K562 (cell line): ENCODE measurements around the gene RAB27B.

Experiments
- DIDO1 ChIP-seq: fragments of 450-650 bp; IDR thresholded peaks from 2 replicates; pipeline ENCODE4 v1.6.1; 2016; ENCODE audit warnings: low read depth, missing biosample characterization, missing genetic modification characterization
- ETV6 ChIP-seq, 3 experiments: fragments of 150-350 bp in 1 of 3; sonication (generic) in 1 of 3; formaldehyde crosslinking in 1 of 3; IDR thresholded peaks; 2 replicates each; pipeline versions ENCODE4 v1.6.1 to v1.8.0; 2014 to 2022; ENCODE audit warnings: borderline replicate concordance in 2 of 3, low read depth in 2 of 3, antibody characterized with exemption in 1 of 3, low read length in 1 of 3, mild to moderate bottlenecking in 1 of 3, missing genetic modification reagents in 1 of 3
- JUND ChIP-seq, 2 experiments: IDR thresholded peaks; 2 replicates in 1 of 2; 3 replicates in 1 of 2; pipeline ENCODE4 v1.6.1; 2011; ENCODE audit warnings: borderline replicate concordance in 2 of 2, low read depth in 2 of 2, low read length in 2 of 2, improper control_type of control experiment in 1 of 2, missing biosample characterization in 1 of 2, missing genetic modification characterization in 1 of 2, missing genetic modification reagents in 1 of 2
- RAD51 ChIP-seq: fragments of 450-650 bp; IDR thresholded peaks from 2 replicates; pipeline ENCODE4 v1.7.1; 2016; ENCODE audit warnings: low read depth, mild to moderate bottlenecking, borderline replicate concordance
- SREBF1 ChIP-seq: fragments of 150-350 bp; IDR thresholded peaks from 2 replicates; pipeline ENCODE4 v1.6.1; 2014; ENCODE audit warnings: antibody characterized with exemption, low read depth, low read length, borderline replicate concordance

DNA sequence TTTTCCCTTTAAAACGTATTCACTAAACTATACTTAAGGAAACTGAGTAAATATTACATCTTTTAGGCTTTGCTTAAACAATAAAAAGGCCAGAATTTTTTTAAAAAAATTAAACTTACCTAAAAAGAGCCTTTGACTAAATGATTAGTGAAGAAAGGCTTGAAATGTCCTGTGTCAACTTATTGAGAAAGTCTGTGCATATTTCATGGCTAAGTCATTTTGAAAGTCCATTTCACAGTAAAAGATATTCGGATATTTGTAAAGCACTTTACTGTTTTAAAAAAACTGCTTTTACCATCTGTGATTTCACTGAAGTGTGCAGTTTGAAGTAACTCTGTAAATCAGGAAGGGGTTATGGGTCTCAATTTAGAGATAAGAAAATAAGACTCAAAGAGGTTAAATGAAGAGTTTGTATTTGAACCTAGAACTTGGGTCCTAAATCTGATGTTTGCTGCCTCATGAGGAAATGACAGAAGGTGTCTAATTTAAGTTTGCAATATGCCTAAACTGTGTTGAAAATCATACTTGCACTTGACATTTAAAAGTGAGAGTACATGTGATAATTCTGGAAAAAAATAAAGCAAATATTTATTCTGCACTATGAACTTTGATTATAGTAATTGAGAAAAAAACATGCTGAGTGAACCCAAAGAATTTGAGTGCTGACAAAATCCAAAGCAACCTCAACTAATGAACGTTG, 50.5 kb downstream of the RAB27B start:
- no peak for TF ChIP-seq RAD51
- TF ChIP-seq ETV6 (IDR thresholded peaks at IDR 0.05; ENCODE audit: borderline replicate concordance in 1 of 2, low read depth in 2 of 2, low read length in 1 of 2), result no peak
- no peak for TF ChIP-seq ETV6 (CRISPR knock-in tag; IDR thresholded peaks at IDR 0.05; ENCODE audit: borderline replicate concordance)
- no peak for TF ChIP-seq JUND (IDR thresholded peaks at IDR 0.05; ENCODE audit: borderline replicate concordance, low read depth, low read length)
- no peak for TF ChIP-seq JUND (tag; IDR thresholded peaks at IDR 0.05; ENCODE audit: borderline replicate concordance, low read depth, low read length)
- TF ChIP-seq SREBF1, result no peak
- no peak for TF ChIP-seq DIDO1
